Endodermal cell (in vitro differentiated cells): ENCODE measurements around the gene PRR5L. TPM values are rescaled to one million over a fixed set of nuclear protein-coding genes. Genes with fewer than 3 reads are reported as not detected.
A peak's percentile ranks its signal among the peaks of the same experiment; 100 is the strongest.

Experiments used
- DNase-seq: peaks from one replicate; pipeline ENCODE4 v3.0.0-alpha.2; 2017
- H3K27ac ChIP-seq: 2 replicates; pipeline ENCODE4 v1.5.1; 2013; ENCODE audit warnings: mild to moderate bottlenecking, low read depth, low read length, moderate library complexity
- H3K27me3 ChIP-seq: 2 replicates; pipeline ENCODE4 v1.6.1; 2013; ENCODE audit warnings: mild to moderate bottlenecking, low read length, moderate library complexity; ENCODE audit not compliant: insufficient read depth, control insufficient read depth, poor library complexity, severe bottlenecking
- H3K36me3 ChIP-seq: 2 replicates; pipeline ENCODE4 v1.7.0; 2013; ENCODE audit warnings: mild to moderate bottlenecking, low read length, moderate library complexity; ENCODE audit not compliant: control insufficient read depth, insufficient read depth
- H3K4me1 ChIP-seq: one replicate; pipeline ENCODE4 v1.7.0; 2013; ENCODE audit warnings: low read length; ENCODE audit not compliant: control insufficient read depth, insufficient read depth
- H3K4me3 ChIP-seq: 2 replicates; pipeline ENCODE4 v1.5.1; 2013; ENCODE audit warnings: mild to moderate bottlenecking, low read length, moderate library complexity
- H3K9ac ChIP-seq: 2 replicates; pipeline ENCODE4 v1.6.1; 2013; ENCODE audit warnings: mild to moderate bottlenecking, low read length, moderate library complexity; ENCODE audit not compliant: poor library complexity, severe bottlenecking; ENCODE audit errors: extremely low read depth
- H3K9me3 ChIP-seq: 2 replicates; pipeline ENCODE4 v1.6.1; 2013; ENCODE audit warnings: mild to moderate bottlenecking, low read length, moderate library complexity; ENCODE audit not compliant: control insufficient read depth
- H3K27ac Mint-ChIP-seq: 2 replicates; pipeline ENCODE4 v1.8.0; 2020; ENCODE audit warnings: mixed read lengths
- H3K27me3 Mint-ChIP-seq: 2 replicates; pipeline ENCODE4 v1.8.0; 2021; ENCODE audit warnings: mild to moderate bottlenecking, mixed read lengths; ENCODE audit not compliant: insufficient read depth
- H3K36me3 Mint-ChIP-seq: 2 replicates; pipeline ENCODE4 v1.8.0; 2020; ENCODE audit warnings: low read depth, mixed read lengths
- H3K4me1 Mint-ChIP-seq: 2 replicates; pipeline ENCODE4 v1.8.0; 2020; ENCODE audit warnings: mixed read lengths
- H3K4me3 Mint-ChIP-seq: 2 replicates; pipeline ENCODE4 v1.8.0; 2020; ENCODE audit warnings: mild to moderate bottlenecking, moderate library complexity, mixed read lengths
- H3K9me3 Mint-ChIP-seq: 2 replicates; pipeline ENCODE4 v1.8.0; 2020; ENCODE audit warnings: mild to moderate bottlenecking, mixed read lengths
- CTCF ChIP-seq: fragments of 200-600 bp; sonication (generic); conservative IDR thresholded peaks from 2 replicates; pipeline ENCODE4 v1.5.0; 2021; ENCODE audit warnings: antibody characterized with exemption, mild to moderate bottlenecking
- WGBS, 2 experiments: methylation state at CpG; one replicate each; pipeline versions ENCODE4 v1.1.5 to v1.1.7; 2013; ENCODE audit warnings: missing lambda C conversion rate in 2 of 2, mixed read lengths in 1 of 2; ENCODE audit not compliant: insufficient coverage in 1 of 2, insufficient read length in 1 of 2; 5-methylcytosine and 5-hydroxymethylcytosine counted together
- total RNA-seq, 2 donors: library from RNA; stranded (reverse); fragmentation: NEBNext Ultra II Directional in 1 of 2; extraction: Animal tissue kit (Norgen Biotek cat#: 25700) in 1 of 2; gene quantifications; 2 replicates in 1 of 2; 3 replicates in 1 of 2; pipeline ENCODE4 v1.2.1, GENCODE V29; 2021

The PRR5L gene
- total RNA-seq, 2 donors from 2014 or later: 5.3 to 7.2 TPM

- peaks cover 13% of the 10 kb centered on the region for H3K36me3 ChIP-seq
- no peak overlapping the region for H3K27ac Mint-ChIP-seq
- 93 to 100% methylated on average over 4 of the region's 4 CpGs for WGBS, 2 experiments
- no peak for DNase-seq
- no peak for TF ChIP-seq CTCF
- H3K27ac ChIP-seq: no peak overlapping the region
- no peaks in the 10 kb centered on the region for H3K9me3 Mint-ChIP-seq
- peaks cover 5% of the 10 kb centered on the region for H3K36me3 Mint-ChIP-seq
- no peaks in the 10 kb centered on the region for H3K27me3 Mint-ChIP-seq
- H3K4me3 Mint-ChIP-seq: no peak overlapping the region
- H3K9ac ChIP-seq: no peak overlapping the region
- H3K4me1 ChIP-seq: no peaks in the 10 kb centered on the region
- no peaks in the 10 kb centered on the region for H3K9me3 ChIP-seq
- H3K27me3 ChIP-seq: no peaks in the 10 kb centered on the region
- no peaks in the 10 kb centered on the region for H3K4me1 Mint-ChIP-seq
- no peak overlapping the region for H3K4me3 ChIP-seq
Measured at GRCh38 chr11:36399236-36399635, 103.1 kb downstream of the PRR5L start.

- no peak overlapping the region for H3K27ac ChIP-seq
- Mint-ChIP-seq H3K27me3 (no peaks in the 10 kb centered on the region), H3K4me3 (no peak overlapping the region), H3K9me3 (no peaks in the 10 kb centered on the region), H3K4me1 (no peaks in the 10 kb centered on the region), H3K36me3 (peaks cover 5% of the 10 kb centered on the region), H3K27ac (no peak overlapping the region)
- peak; percentile 15 for DNase-seq
- TF ChIP-seq CTCF: no peak
- H3K9me3 ChIP-seq: no peaks in the 10 kb centered on the region
- peaks cover 13% of the 10 kb centered on the region for H3K36me3 ChIP-seq
- H3K27me3 ChIP-seq: no peaks in the 10 kb centered on the region
- no peak overlapping the region for H3K4me3 ChIP-seq
- no peak overlapping the region for H3K9ac ChIP-seq
- no peaks in the 10 kb centered on the region for H3K4me1 ChIP-seq
- WGBS, 2 experiments: 92 to 94% methylated on average over 4 to 5 of the region's 5 CpGs
Measured at GRCh38 chr11:36399745-36400144, 103.7 kb downstream of the PRR5L start.

- Mint-ChIP-seq H3K36me3 (peaks cover 5% of the 10 kb centered on the region), H3K27me3 (no peaks in the 10 kb centered on the region), H3K27ac (no peak overlapping the region), H3K4me3 (no peak overlapping the region), H3K9me3 (no peaks in the 10 kb centered on the region), H3K4me1 (no peaks in the 10 kb centered on the region)
- TF ChIP-seq CTCF: no peak
- Histone ChIP-seq H3K36me3 (peaks cover 13% of the 10 kb centered on the region), H3K27ac (no peak overlapping the region), H3K4me3 (no peak overlapping the region), H3K4me1 (no peaks in the 10 kb centered on the region), H3K9ac (no peak overlapping the region), H3K9me3 (no peaks in the 10 kb centered on the region), H3K27me3 (no peaks in the 10 kb centered on the region)
- WGBS, 2 experiments: 96 to 97% methylated on average over 20 to 21 of the region's 21 CpGs
- DNase-seq: peak; percentile 31
Measured at GRCh38 chr11:36400766-36401455, 104.8 kb downstream of the PRR5L start.
